Activated CD8-positive, alpha-beta T cell treated with anti-CD3 and anti-CD28 coated beads for 36 hours (primary cell): ENCODE measurements around the gene ARMC8. TPM values are rescaled to one million over a fixed set of nuclear protein-coding genes. Genes with fewer than 3 reads are reported as not detected.
A peak's percentile ranks its signal among the peaks of the same experiment; 100 is the strongest.

Source experiments
- ATAC-seq: fragments of 200-7000 bp; cut with Tn5 transposase; one replicate; pipeline ENCODE4 v1.10.0; 2021; ENCODE audit warnings: mild to moderate bottlenecking, moderate library complexity
- CTCF ChIA-PET: fragments of 350-600 bp; sonication (Branson Sonifier 250); formaldehyde crosslinking; loops from one replicate; lab custom pipeline; 2021; ENCODE audit warnings: antibody characterized with exemption; lab: Charles Lee
- POLR2A ChIA-PET: fragments of 350-600 bp; sonication (Branson Sonifier 250); formaldehyde crosslinking; loops from one replicate; lab custom pipeline; 2021; ENCODE audit warnings: antibody characterized with exemption; lab: Charles Lee
- DNase-seq: peaks from one replicate; pipeline ENCODE4 v3.0.0-alpha.2; 2020
- H3K27ac Mint-ChIP-seq: one replicate; pipeline ENCODE4 v1.8.0; 2021; ENCODE audit warnings: mild to moderate bottlenecking, mixed read lengths
- H3K27me3 Mint-ChIP-seq: one replicate; pipeline ENCODE4 v1.8.0; 2021; ENCODE audit warnings: mixed read lengths
- H3K36me3 Mint-ChIP-seq: one replicate; pipeline ENCODE4 v1.8.0; 2021; ENCODE audit warnings: low read depth, mixed read lengths
- H3K4me1 Mint-ChIP-seq: one replicate; pipeline ENCODE4 v1.8.0; 2021; ENCODE audit warnings: low read depth, mixed read lengths
- H3K4me3 Mint-ChIP-seq: one replicate; pipeline ENCODE4 v1.8.0; 2021; ENCODE audit warnings: mild to moderate bottlenecking, moderate library complexity, mixed read lengths
- H3K9me3 Mint-ChIP-seq: one replicate; pipeline ENCODE4 v1.8.0; 2021; ENCODE audit warnings: mixed read lengths
- intact Hi-C: fragments of 100-400 bp; cut with micrococcal nuclease; formaldehyde crosslinking; loops from one replicate; pipeline ENCODE4 v1.10.0; 2022
- total RNA-seq, 2 experiments: library from RNA; stranded (reverse); gene quantifications; one replicate each; pipeline ENCODE4 v1.2.3, GENCODE V29; 2021
- TF ChIP-seq, protein P1 (sequence below): fragments of 200-600 bp; IDR thresholded peaks from one replicate; pipeline ENCODE4 v1.8.0; 2022; ENCODE audit warnings: antibody characterized with exemption, mild to moderate bottlenecking

Gene ARMC8
- total RNA-seq, 2 experiments from 2014 or later: 48.1 to 51.4 TPM

GRCh38 chr3:138196023-138196422 lies 8.9 kb downstream of the ARMC8 start:
- no peaks in the 10 kb centered on the region for H3K9me3 Mint-ChIP-seq
- ChIA-PET CTCF (no interaction called here), POLR2A (interaction anchor here (1.0 to 1.8 kb wide), 2 partner anchors 22 to 23 kb away, joined by 3 to 4 read pairs; partner anchors contain the start of gene DBR1)
- H3K4me3 Mint-ChIP-seq: no peak overlapping the region
- DNase-seq: no peak
- H3K27me3 Mint-ChIP-seq: no peaks in the 10 kb centered on the region
- intact Hi-C loops: no loop called here
- ATAC-seq: no peak
- H3K4me1 Mint-ChIP-seq: peaks cover 36% of the 10 kb centered on the region
- peaks cover 18% of the 10 kb centered on the region for H3K36me3 Mint-ChIP-seq
- TF ChIP-seq, protein P1, sequence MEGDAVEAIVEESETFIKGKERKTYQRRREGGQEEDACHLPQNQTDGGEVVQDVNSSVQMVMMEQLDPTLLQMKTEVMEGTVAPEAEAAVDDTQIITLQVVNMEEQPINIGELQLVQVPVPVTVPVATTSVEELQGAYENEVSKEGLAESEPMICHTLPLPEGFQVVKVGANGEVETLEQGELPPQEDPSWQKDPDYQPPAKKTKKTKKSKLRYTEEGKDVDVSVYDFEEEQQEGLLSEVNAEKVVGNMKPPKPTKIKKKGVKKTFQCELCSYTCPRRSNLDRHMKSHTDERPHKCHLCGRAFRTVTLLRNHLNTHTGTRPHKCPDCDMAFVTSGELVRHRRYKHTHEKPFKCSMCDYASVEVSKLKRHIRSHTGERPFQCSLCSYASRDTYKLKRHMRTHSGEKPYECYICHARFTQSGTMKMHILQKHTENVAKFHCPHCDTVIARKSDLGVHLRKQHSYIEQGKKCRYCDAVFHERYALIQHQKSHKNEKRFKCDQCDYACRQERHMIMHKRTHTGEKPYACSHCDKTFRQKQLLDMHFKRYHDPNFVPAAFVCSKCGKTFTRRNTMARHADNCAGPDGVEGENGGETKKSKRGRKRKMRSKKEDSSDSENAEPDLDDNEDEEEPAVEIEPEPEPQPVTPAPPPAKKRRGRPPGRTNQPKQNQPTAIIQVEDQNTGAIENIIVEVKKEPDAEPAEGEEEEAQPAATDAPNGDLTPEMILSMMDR: no peak
- H3K27ac Mint-ChIP-seq: no peak overlapping the region

GRCh38 chr3:138197058-138197457 lies 10.0 kb downstream of the ARMC8 start:
- peaks cover 36% of the 10 kb centered on the region for H3K4me1 Mint-ChIP-seq
- no peaks in the 10 kb centered on the region for H3K9me3 Mint-ChIP-seq
- CTCF ChIA-PET: interaction anchor here (1.1 kb wide), 1 partner anchor 17 kb away, joined by 4 read pairs; no protein-coding TSS in a partner anchor
- H3K27me3 Mint-ChIP-seq: no peaks in the 10 kb centered on the region
- H3K36me3 Mint-ChIP-seq: peaks cover 15% of the 10 kb centered on the region
- H3K4me3 Mint-ChIP-seq: no peak overlapping the region
- H3K27ac Mint-ChIP-seq: no peak overlapping the region
- DNase-seq (peak; percentile 38), ATAC-seq (peak; percentile 39)
- POLR2A ChIA-PET: interaction anchor here (1.4 to 1.8 kb wide), 2 partner anchors 9 to 23 kb away, joined by 4 to 9 read pairs; partner anchors contain the start of gene DBR1
- TF ChIP-seq, protein P1: no peak
- intact Hi-C loops: no loop called here

- peaks cover 15% of the 10 kb centered on the region for H3K36me3 Mint-ChIP-seq
- H3K4me1 Mint-ChIP-seq: peaks cover 39% of the 10 kb centered on the region
- H3K27me3 Mint-ChIP-seq: no peaks in the 10 kb centered on the region
- no peaks in the 10 kb centered on the region for H3K9me3 Mint-ChIP-seq
- TF ChIP-seq, protein P1: no peak
- intact Hi-C loops: no loop called here
- no peak overlapping the region for H3K27ac Mint-ChIP-seq
- no peak overlapping the region for H3K4me3 Mint-ChIP-seq
- DNase-seq (no peak), ATAC-seq (no peak)
- ChIA-PET POLR2A (interaction anchor here (1.4 kb wide), 1 partner anchor 10 kb away, joined by 9 read pairs; no protein-coding TSS in a partner anchor), CTCF (interaction anchor here (1.1 kb wide), 1 partner anchor 17 kb away, joined by 4 read pairs; no protein-coding TSS in a partner anchor)
These were observed 10.4 kb downstream of the ARMC8 start for GRCh38 chr3:138197524-138197923.

DNA sequence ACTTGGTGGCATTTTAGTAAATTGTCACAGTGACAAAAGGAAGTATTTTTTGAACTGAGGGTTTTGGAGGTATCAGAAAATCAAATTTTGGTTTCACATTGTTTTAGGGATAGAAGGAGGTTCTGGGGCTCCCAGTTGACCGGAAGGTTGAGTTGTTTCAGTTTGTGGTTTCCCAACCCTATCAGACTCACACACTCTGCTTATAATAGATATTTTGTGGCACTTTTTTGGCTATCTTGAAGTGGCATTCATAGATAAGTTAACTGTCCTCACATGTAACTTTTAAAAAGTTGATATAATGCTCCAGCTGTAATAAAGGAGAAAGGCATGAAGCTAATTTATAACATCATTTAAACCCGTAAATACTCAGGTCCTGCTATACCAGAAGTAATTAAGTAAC lies 12.8 kb downstream of the ARMC8 start:
- POLR2A ChIA-PET: no interaction called here
- no peaks in the 10 kb centered on the region for H3K27me3 Mint-ChIP-seq
- CTCF ChIA-PET: no interaction called here
- H3K9me3 Mint-ChIP-seq: no peaks in the 10 kb centered on the region
- no peak overlapping the region for H3K27ac Mint-ChIP-seq
- intact Hi-C loops: no loop called here
- H3K4me3 Mint-ChIP-seq: no peak overlapping the region
- H3K36me3 Mint-ChIP-seq: peaks cover 16% of the 10 kb centered on the region
- TF ChIP-seq, protein P1: no peak
- DNase-seq (no peak), ATAC-seq (no peak)
- peaks cover 56% of the 10 kb centered on the region for H3K4me1 Mint-ChIP-seq

GRCh38 chr3:138200424-138200823 lies 13.3 kb downstream of the ARMC8 start:
- Mint-ChIP-seq H3K27me3 (no peaks in the 10 kb centered on the region), H3K4me3 (no peak overlapping the region), H3K36me3 (peaks cover 16% of the 10 kb centered on the region), H3K4me1 (peaks cover 57% of the 10 kb centered on the region), H3K27ac (no peak overlapping the region), H3K9me3 (no peaks in the 10 kb centered on the region)
- no peak for DNase-seq
- intact Hi-C loops: no loop called here
- TF ChIP-seq, protein P1: no peak
- CTCF ChIA-PET: no interaction called here
- no peak for ATAC-seq
- POLR2A ChIA-PET: no interaction called here
